Measurements from ENCODE around the gene LHX2.

DNA sequence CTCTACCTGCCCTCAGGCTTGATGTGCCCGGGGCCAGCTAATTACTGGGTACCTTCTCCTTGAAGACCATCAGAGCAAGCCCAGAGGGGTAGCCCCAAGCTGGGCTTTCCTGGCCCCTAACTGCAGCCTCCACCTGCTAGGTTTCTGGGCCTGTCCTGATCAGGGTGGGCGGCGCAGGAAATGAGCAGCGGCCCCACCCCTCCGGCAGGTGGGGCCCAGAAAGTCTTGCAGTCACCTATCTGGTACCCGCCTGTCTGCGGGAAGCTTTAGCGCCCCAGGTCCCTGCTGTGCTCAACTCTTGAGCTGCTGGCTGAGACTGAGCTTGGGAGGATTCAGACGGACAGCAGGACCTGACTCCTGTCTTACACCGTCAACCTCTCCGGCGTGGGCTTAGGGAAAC lies 37.1 kb upstream of the LHX2 start:
- TF ChIP-seq CTCF (IDR thresholded peaks at IDR 0.05) = no peak
- TF ChIP-seq POLR2A (IDR thresholded peaks at IDR 0.05) = no peak

Measured in esophagus squamous epithelium (tissue), 4 donors.